Endodermal cell (in vitro differentiated cells): Measurements from ENCODE around the gene ROS1. TPM values are rescaled to one million over a fixed set of nuclear protein-coding genes. Genes with fewer than 3 reads are reported as not detected.

Experiments used
- DNase-seq: peaks from one replicate; pipeline ENCODE4 v3.0.0-alpha.2; 2017
- H3K27ac ChIP-seq: 2 replicates; pipeline ENCODE4 v1.5.1; 2013; ENCODE audit warnings: mild to moderate bottlenecking, low read depth, low read length, moderate library complexity
- H3K27me3 ChIP-seq: 2 replicates; pipeline ENCODE4 v1.6.1; 2013; ENCODE audit warnings: mild to moderate bottlenecking, low read length, moderate library complexity; ENCODE audit not compliant: insufficient read depth, control insufficient read depth, poor library complexity, severe bottlenecking
- H3K36me3 ChIP-seq: 2 replicates; pipeline ENCODE4 v1.7.0; 2013; ENCODE audit warnings: mild to moderate bottlenecking, low read length, moderate library complexity; ENCODE audit not compliant: control insufficient read depth, insufficient read depth
- H3K4me1 ChIP-seq: one replicate; pipeline ENCODE4 v1.7.0; 2013; ENCODE audit warnings: low read length; ENCODE audit not compliant: control insufficient read depth, insufficient read depth
- H3K4me3 ChIP-seq: 2 replicates; pipeline ENCODE4 v1.5.1; 2013; ENCODE audit warnings: mild to moderate bottlenecking, low read length, moderate library complexity
- H3K9ac ChIP-seq: 2 replicates; pipeline ENCODE4 v1.6.1; 2013; ENCODE audit warnings: mild to moderate bottlenecking, low read length, moderate library complexity; ENCODE audit not compliant: poor library complexity, severe bottlenecking; ENCODE audit errors: extremely low read depth
- H3K9me3 ChIP-seq: 2 replicates; pipeline ENCODE4 v1.6.1; 2013; ENCODE audit warnings: mild to moderate bottlenecking, low read length, moderate library complexity; ENCODE audit not compliant: control insufficient read depth
- H3K27ac Mint-ChIP-seq: 2 replicates; pipeline ENCODE4 v1.8.0; 2020; ENCODE audit warnings: mixed read lengths
- H3K27me3 Mint-ChIP-seq: 2 replicates; pipeline ENCODE4 v1.8.0; 2021; ENCODE audit warnings: mild to moderate bottlenecking, mixed read lengths; ENCODE audit not compliant: insufficient read depth
- H3K36me3 Mint-ChIP-seq: 2 replicates; pipeline ENCODE4 v1.8.0; 2020; ENCODE audit warnings: low read depth, mixed read lengths
- H3K4me1 Mint-ChIP-seq: 2 replicates; pipeline ENCODE4 v1.8.0; 2020; ENCODE audit warnings: mixed read lengths
- H3K4me3 Mint-ChIP-seq: 2 replicates; pipeline ENCODE4 v1.8.0; 2020; ENCODE audit warnings: mild to moderate bottlenecking, moderate library complexity, mixed read lengths
- H3K9me3 Mint-ChIP-seq: 2 replicates; pipeline ENCODE4 v1.8.0; 2020; ENCODE audit warnings: mild to moderate bottlenecking, mixed read lengths
- CTCF ChIP-seq: fragments of 200-600 bp; sonication (generic); conservative IDR thresholded peaks from 2 replicates; pipeline ENCODE4 v1.5.0; 2021; ENCODE audit warnings: antibody characterized with exemption, mild to moderate bottlenecking
- whole genome bisulfite sequencing, 2 experiments: methylation state at CpG; one replicate each; pipeline versions ENCODE4 v1.1.5 to v1.1.7; 2013; ENCODE audit warnings: missing lambda C conversion rate in 2 of 2, mixed read lengths in 1 of 2; ENCODE audit not compliant: insufficient coverage in 1 of 2, insufficient read length in 1 of 2; 5-methylcytosine and 5-hydroxymethylcytosine counted together
- total RNA-seq, 2 donors: library from RNA; stranded (reverse); fragmentation: NEBNext Ultra II Directional in 1 of 2; extraction: Animal tissue kit (Norgen Biotek cat#: 25700) in 1 of 2; gene quantifications; 2 replicates in 1 of 2; 3 replicates in 1 of 2; pipeline ENCODE4 v1.2.1, GENCODE V29; 2021

ROS1 gene
- total RNA-seq, 2 donors from 2014 or later = not detected

DNA sequence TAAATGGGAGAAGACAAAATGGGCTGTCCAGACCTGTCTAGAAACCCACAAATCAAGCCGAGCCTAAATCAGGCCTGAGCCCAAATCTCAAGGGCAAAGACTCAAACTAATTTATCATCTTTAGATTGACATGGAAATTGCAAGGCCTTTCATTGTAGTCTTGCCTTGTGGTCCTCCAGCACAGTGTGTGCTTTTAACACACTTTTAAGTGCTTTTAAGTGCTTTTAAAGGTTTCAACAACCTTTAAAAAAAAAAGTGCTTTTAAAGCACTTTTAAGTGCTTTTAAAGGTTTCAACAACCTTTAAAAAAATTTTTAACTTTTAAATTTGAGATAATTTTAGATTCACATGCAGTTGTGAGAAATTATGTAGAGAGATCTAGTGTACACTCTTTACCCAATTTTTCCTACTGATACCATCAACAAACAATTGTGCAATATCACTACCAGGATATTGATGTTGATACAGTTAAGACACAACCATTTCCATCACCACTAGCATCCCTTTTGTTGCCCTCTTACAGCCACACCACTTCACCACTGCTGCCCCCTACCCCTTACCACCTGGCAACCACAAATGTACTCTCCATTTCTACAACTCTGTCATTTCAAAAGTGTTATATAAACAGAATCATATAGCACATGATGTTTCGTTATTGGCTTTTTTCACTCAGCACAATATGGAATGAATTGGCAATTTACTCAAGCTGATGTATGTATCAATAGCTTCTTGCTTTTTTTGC is 33.6 kb upstream of the ROS1 start:
- DNase-seq = no peak
- Histone ChIP-seq H3K9ac (no peak overlapping the region), H3K4me3 (no peak overlapping the region), H3K9me3 (no peaks in the 10 kb centered on the region), H3K36me3 (no peaks in the 10 kb centered on the region), H3K4me1 (no peaks in the 10 kb centered on the region), H3K27ac (no peak overlapping the region), H3K27me3 (no peaks in the 10 kb centered on the region)
- Mint-ChIP-seq H3K36me3 (no peaks in the 10 kb centered on the region), H3K4me3 (no peak overlapping the region), H3K9me3 (no peaks in the 10 kb centered on the region), H3K27me3 (peaks cover under 1% of the 10 kb centered on the region), H3K27ac (no peak overlapping the region), H3K4me1 (peaks cover 4% of the 10 kb centered on the region)
- TF ChIP-seq CTCF = peak; percentile 24
- WGBS, 2 experiments = 63 to 64% methylated on average over 1 to 2 of the region's 2 CpGs

GRCh38 chr6:117456998-117457397 is 31.3 kb upstream of the ROS1 start:
- H3K9me3 Mint-ChIP-seq = no peaks in the 10 kb centered on the region
- no peak for TF ChIP-seq CTCF
- Histone ChIP-seq H3K4me1 (no peaks in the 10 kb centered on the region), H3K27ac (no peak overlapping the region), H3K36me3 (no peaks in the 10 kb centered on the region), H3K9me3 (no peaks in the 10 kb centered on the region), H3K4me3 (no peak overlapping the region), H3K27me3 (peaks cover 8% of the 10 kb centered on the region), H3K9ac (no peak overlapping the region)
- no peak for DNase-seq
- no peak overlapping the region for H3K27ac Mint-ChIP-seq
- no peak overlapping the region for H3K4me3 Mint-ChIP-seq
- H3K4me1 Mint-ChIP-seq = peaks cover 5% of the 10 kb centered on the region
- WGBS, 2 experiments = 83 to 93% methylated on average over 2 to 5 of the region's 5 CpGs
- no peaks in the 10 kb centered on the region for H3K36me3 Mint-ChIP-seq
- H3K27me3 Mint-ChIP-seq = peaks cover 19% of the 10 kb centered on the region

GRCh38 chr6:117456250-117456649 is 30.5 kb upstream of the ROS1 start:
- no peak for TF ChIP-seq CTCF
- H3K36me3 Mint-ChIP-seq = no peaks in the 10 kb centered on the region
- no peak overlapping the region for H3K4me3 Mint-ChIP-seq
- Histone ChIP-seq H3K4me3 (no peak overlapping the region), H3K27me3 (peaks cover 8% of the 10 kb centered on the region), H3K27ac (no peak overlapping the region), H3K36me3 (no peaks in the 10 kb centered on the region), H3K9ac (no peak overlapping the region), H3K9me3 (no peaks in the 10 kb centered on the region), H3K4me1 (no peaks in the 10 kb centered on the region)
- H3K27me3 Mint-ChIP-seq = peaks cover 19% of the 10 kb centered on the region
- DNase-seq = no peak
- no peak overlapping the region for H3K27ac Mint-ChIP-seq
- peaks cover 12% of the 10 kb centered on the region for H3K4me1 Mint-ChIP-seq
- 100% methylated on average over 1 of the region's 1 CpG; no CpG with 5 or more reads in 1 of the 2 experiments for WGBS, 2 experiments
- H3K9me3 Mint-ChIP-seq = no peaks in the 10 kb centered on the region
